GM12892 (cell line): ENCODE data around the gene ZFYVE19.

Source experiments
- POLR2A ChIP-seq: IDR thresholded peaks from 2 replicates; pipeline ENCODE4 v1.6.1; 2011; ENCODE audit warnings: low read depth, low read length, control low read depth
- POLR2AphosphoS5 ChIP-seq: IDR thresholded peaks from 2 replicates; pipeline ENCODE4 v1.6.1; 2011; ENCODE audit warnings: low read depth, low read length, control low read depth
- TAF1 ChIP-seq: IDR thresholded peaks from 2 replicates; pipeline ENCODE4 v1.6.1; 2011; ENCODE audit warnings: low read depth, mild to moderate bottlenecking, control low read depth, low read length, borderline replicate concordance

DNA sequence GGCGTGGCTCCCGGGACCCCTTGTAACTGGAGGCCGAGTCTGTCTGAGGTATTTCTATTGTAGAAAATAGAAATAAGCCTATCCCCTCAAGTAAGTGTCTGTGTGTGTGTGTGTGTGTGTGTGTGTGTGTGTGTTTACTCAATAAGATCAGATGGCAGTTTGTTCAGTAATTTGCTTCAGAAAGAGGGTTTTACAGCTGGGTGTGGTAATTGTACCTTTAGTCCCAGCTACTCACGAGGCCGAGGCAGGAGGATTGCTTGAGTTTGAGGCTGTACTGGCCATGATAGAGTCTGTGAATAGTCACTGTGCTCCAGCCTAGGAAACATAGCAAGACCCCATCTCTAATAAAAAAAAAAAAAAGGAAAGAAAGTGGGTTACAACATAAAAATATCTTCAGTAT, 45.6 kb downstream of the ZFYVE19 start:
- TF ChIP-seq POLR2A (no peak), POLR2AphosphoS5 (no peak), TAF1 (no peak)
